ENCODE measurements around the gene CATSPERD.
"Not testable (repeated sequence)": the region's sequence is repeated elsewhere in the genome, so short reads cannot be mapped to it uniquely, and the experiment has no call there.

The CATSPERD gene

GRCh38 chr19:5697022-5697889 is 23.2 kb upstream of the CATSPERD start:
- no peak for DNase-seq (ENCODE audit: low read depth, low spot score)

GRCh38 chr19:5697890-5698634 is 22.4 kb upstream of the CATSPERD start:
- no peak for DNase-seq (ENCODE audit: low read depth, low spot score)

- DNase-seq (ENCODE audit: low read depth, low spot score): no peak
Measured at GRCh38 chr19:5698635-5699422, 21.6 kb upstream of the CATSPERD start.

GRCh38 chr19:5700455-5701092 is 19.9 kb upstream of the CATSPERD start:
- no peak for DNase-seq (ENCODE audit: low read depth, low spot score)

- not testable (repeated sequence) for DNase-seq (ENCODE audit: low read depth, low spot score)
Measured at GRCh38 chr19:5702053-5702410, 18.4 kb upstream of the CATSPERD start.

GRCh38 chr19:5703819-5704818 is 16.3 kb upstream of the CATSPERD start:
- no peak for DNase-seq (ENCODE audit: low read depth, low spot score)

- DNase-seq (ENCODE audit: low read depth, low spot score): no peak
Measured at GRCh38 chr19:5705552-5705951, 14.9 kb upstream of the CATSPERD start.

GRCh38 chr19:5706876-5707573 is 13.4 kb upstream of the CATSPERD start:
- DNase-seq (ENCODE audit: low read depth, low spot score): no peak

GRCh38 chr19:5707576-5708575 is 12.6 kb upstream of the CATSPERD start:
- no peak for DNase-seq (ENCODE audit: low read depth, low spot score)

GRCh38 chr19:5711025-5711424 is 9.4 kb upstream of the CATSPERD start:
- no peak for DNase-seq (ENCODE audit: low read depth, low spot score)

GRCh38 chr19:5711713-5712161 is 8.7 kb upstream of the CATSPERD start:
- DNase-seq (ENCODE audit: low read depth, low spot score): no peak

- DNase-seq (ENCODE audit: low read depth, low spot score): no peak
Measured at GRCh38 chr19:5713228-5713627, 7.2 kb upstream of the CATSPERD start.

GRCh38 chr19:5714816-5715215 is 5.6 kb upstream of the CATSPERD start:
- no peak for DNase-seq (ENCODE audit: low read depth, low spot score)

- no peak for DNase-seq (ENCODE audit: low read depth, low spot score)
Measured at GRCh38 chr19:5717215-5717935, 3.1 kb upstream of the CATSPERD start.

- no peak for DNase-seq (ENCODE audit: low read depth, low spot score)
Measured at GRCh38 chr19:5718037-5718578, 2.3 kb upstream of the CATSPERD start.

- no peak for DNase-seq (ENCODE audit: low read depth, low spot score)
Measured at GRCh38 chr19:5718579-5719273, 1.7 kb upstream of the CATSPERD start.
